ENCODE measurements around the gene BOK. TPM values are rescaled to one million over a fixed set of nuclear protein-coding genes. Genes with fewer than 3 reads are reported as not detected.

BOK gene
- total RNA-seq, 1 experiment from 2014 or later, result 33.9 TPM

GRCh38 chr2:241517297-241517696, 41.2 kb upstream of the BOK start:
- no peak for DNase-seq
- Histone ChIP-seq H2BK5ac (ENCODE audit: insufficient read length, low read length) (no peak overlapping the region), H3T11ph (ENCODE audit: low read length) (no peak overlapping the region), H3K9ac (ENCODE audit: extremely low read depth, insufficient read length, low read length) (no peak overlapping the region), H3K79me1 (ENCODE audit: insufficient read depth, low read depth, low read length, poor library complexity, severe bottlenecking) (no peaks in the 10 kb centered on the region), H2BK12ac (ENCODE audit: insufficient read length, low read depth, low read length) (no peak overlapping the region), H3K4me1 (ENCODE audit: insufficient read depth, low read length) (no peaks in the 10 kb centered on the region), H3K4ac (ENCODE audit: low read depth, low read length) (no peak overlapping the region), H2AK5ac (ENCODE audit: insufficient read length, low read length) (no peak overlapping the region), H3K18ac (ENCODE audit: insufficient read length, low read depth, low read length) (no peak overlapping the region), H4K20me1 (ENCODE audit: control insufficient read depth, insufficient read depth, insufficient read length) (peaks cover 2% of the 10 kb centered on the region), H3K23me2 (ENCODE audit: insufficient read length, low read depth, low read length, poor library complexity, severe bottlenecking) (no peaks in the 10 kb centered on the region), H4K5ac (ENCODE audit: insufficient read length, low read depth, low read length) (no peak overlapping the region), H3K14ac (ENCODE audit: insufficient read depth, low read length) (no peak overlapping the region), H3K23ac (ENCODE audit: insufficient read length, low read depth, low read length) (no peak overlapping the region), H3K4me2 (ENCODE audit: insufficient read depth, insufficient read length, low read length) (no peak overlapping the region), H3K9me3 (ENCODE audit: control insufficient read depth, low read depth, low read length) (no peaks in the 10 kb centered on the region), H3K27me3 (ENCODE audit: insufficient read depth, low read length) (no peaks in the 10 kb centered on the region), H3K56ac (ENCODE audit: insufficient read length, low read depth, low read length) (no peak overlapping the region), H2BK15ac (ENCODE audit: low read depth, low read length) (no peak overlapping the region), H3K79me2 (ENCODE audit: insufficient read depth, low read length) (no peaks in the 10 kb centered on the region), H2BK20ac (ENCODE audit: low read depth, low read length, poor library complexity, severe bottlenecking) (no peak overlapping the region), H4K8ac (replicated peaks; ENCODE audit: insufficient read length, low read depth, low read length) (no peak overlapping the region), H2BK120ac (ENCODE audit: low read depth, low read length, poor library complexity, severe bottlenecking) (no peak overlapping the region), H4K91ac (ENCODE audit: insufficient read length, low read depth, low read length) (no peak overlapping the region), H3K27ac (ENCODE audit: insufficient read length, low read depth, low read length) (no peak overlapping the region), H2AFZ (ENCODE audit: low read length) (no peak overlapping the region)
- 100% methylated on average over 6 of the region's 6 CpGs for WGBS (ENCODE audit: extremely low coverage, insufficient read length, low lambda C conversion rate)
- Mint-ChIP-seq H3K27me3 (ENCODE audit: low read depth) (no peaks in the 10 kb centered on the region; the same call in 1 of the 2 replicates), H3K4me1 (peaks cover 5% of the 10 kb centered on the region in 2 experiments), H3K27ac (no peak overlapping the region), H3K36me3 (ENCODE audit: insufficient read depth in 1 of 3, low read depth in 3 of 3) (peaks cover 5 to 9% (median 6%) of the 10 kb centered on the region in 3 experiments; a peak in 4 of 7 replicates), H3K9me3 (peaks cover 3 to 5% of the 10 kb centered on the region in 2 experiments; a peak in 3 of 5 replicates), H3K4me3 (no peak overlapping the region)
- TF ChIP-seq CTCF (conservative IDR thresholded peaks at IDR 0.05), result no peak
